CD4-positive, alpha-beta T cell treated with Interleukin-17A for 4 hours (primary cell): ENCODE measurements around the gene UBXN2A.

Experiments
- DNase-seq: peaks from one replicate; pipeline ENCODE4 v3.0.0-alpha.2; 2020; ENCODE audit warnings: mixed read lengths

The UBXN2A gene

DNA sequence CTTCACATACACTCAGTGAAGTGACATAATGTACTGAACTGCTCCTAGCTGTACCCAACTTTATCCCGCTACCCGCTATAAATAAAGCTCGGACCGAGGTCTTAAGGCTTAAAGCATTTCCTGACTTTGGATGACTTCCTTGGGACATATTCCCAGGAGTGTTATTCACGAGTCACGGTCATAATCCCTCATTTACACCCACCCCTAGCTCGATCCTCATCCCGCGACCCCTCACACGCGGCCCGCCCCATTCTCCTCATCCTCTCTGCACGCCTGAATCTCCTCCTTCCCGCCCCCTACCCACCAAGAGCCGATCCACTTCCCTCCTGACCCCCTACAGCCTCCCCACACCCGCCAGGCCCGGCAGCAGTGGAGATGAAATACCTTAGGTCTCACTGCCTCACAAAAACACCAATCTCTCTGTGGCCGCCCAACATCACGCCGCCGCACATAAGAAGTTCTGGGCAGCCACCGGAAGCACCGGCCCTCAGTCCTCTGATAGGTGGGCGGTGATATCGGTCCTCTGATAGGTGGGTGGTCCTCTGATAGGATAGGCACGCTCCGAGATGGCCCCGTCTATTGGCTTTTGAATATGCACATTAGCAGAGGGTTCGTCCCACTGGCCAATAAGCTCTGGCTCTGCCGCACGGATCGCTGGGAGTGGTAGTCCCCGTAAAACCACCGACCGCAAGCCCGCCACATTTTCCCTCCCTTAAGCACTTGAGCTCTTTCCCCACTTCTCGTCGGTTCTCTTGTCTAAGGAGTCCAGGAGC, 106.9 kb downstream of the UBXN2A start, which contains the start of gene WDCP:
Gene WDCP, minus strand, starts transcription at position 462 of the 773 bp plus-strand sequence. CDS start 7,897 bp downstream, outside the sequence.
- DNase-seq, result peak; percentile 91

- no peak for DNase-seq
These were observed 107.4 kb downstream of the UBXN2A start for GRCh38 chr2:24047703-24048033.

DNA sequence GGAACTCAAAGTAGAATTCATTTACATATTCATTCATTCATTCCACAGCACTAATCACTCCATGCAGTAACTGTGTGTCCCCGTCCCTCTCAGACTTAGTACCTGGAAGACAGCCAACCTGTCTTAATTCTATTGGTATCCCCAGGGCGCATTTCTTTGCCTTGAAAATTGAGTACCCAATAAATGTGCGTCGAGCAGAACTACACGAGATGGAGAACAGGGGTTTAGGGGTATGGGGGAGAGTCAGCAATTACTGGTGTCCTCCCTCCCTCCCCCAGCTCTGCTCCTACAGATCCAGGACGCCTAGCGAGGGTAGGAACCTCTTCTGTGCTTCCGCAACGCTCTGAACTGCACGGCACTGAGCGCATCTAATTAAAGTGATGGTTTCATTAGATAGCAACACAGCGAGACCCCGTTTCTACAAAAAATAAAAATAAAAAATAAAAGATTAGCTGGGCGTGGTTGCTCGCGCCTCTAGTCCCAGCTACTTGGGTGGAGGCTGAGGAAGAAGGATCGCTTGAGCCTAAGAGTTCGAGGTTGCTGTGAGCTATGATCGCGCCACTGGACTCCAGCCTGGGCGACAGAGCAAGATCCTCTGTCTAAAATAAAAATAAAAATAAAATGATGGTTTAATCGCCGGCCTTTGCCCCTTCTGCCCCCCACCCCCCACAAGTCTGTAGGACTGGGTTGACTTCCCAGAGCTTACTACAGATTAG, 108.7 kb downstream of the UBXN2A start:
- DNase-seq, result no peak

DNA sequence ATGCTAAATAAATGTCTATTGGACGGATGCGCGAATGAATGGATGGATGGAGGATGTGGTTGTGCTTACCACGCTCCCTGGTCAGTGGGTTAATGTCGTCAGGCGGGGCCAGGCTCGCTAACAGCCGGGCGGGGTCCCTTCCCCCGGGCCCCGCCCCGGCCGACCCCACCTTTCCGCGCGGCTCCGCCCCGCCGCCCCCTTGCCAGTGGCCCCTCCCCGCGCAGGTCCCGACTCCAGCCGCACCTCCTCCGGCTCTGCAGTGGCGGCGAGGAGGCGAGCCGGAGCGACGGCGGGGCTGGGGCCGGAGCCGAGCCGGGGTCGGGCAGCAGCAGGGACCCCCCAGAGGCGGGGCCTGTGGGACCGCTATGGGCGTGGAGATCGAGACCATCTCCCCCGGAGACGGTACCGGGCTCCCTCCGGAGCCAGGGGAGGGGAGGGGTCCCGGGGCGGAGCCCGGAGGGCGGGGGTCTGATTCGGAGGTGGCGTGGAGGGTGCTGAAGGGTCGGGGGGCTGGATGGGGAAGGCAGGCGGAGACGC, 109.3 kb downstream of the UBXN2A start, which contains the start of gene FKBP1B:
Gene FKBP1B, plus strand, starts transcription at position 257 of the 537 bp plus-strand sequence. Its CDS starts 109 bp downstream, at position 366.
- DNase-seq, result peak; percentile 57

DNA sequence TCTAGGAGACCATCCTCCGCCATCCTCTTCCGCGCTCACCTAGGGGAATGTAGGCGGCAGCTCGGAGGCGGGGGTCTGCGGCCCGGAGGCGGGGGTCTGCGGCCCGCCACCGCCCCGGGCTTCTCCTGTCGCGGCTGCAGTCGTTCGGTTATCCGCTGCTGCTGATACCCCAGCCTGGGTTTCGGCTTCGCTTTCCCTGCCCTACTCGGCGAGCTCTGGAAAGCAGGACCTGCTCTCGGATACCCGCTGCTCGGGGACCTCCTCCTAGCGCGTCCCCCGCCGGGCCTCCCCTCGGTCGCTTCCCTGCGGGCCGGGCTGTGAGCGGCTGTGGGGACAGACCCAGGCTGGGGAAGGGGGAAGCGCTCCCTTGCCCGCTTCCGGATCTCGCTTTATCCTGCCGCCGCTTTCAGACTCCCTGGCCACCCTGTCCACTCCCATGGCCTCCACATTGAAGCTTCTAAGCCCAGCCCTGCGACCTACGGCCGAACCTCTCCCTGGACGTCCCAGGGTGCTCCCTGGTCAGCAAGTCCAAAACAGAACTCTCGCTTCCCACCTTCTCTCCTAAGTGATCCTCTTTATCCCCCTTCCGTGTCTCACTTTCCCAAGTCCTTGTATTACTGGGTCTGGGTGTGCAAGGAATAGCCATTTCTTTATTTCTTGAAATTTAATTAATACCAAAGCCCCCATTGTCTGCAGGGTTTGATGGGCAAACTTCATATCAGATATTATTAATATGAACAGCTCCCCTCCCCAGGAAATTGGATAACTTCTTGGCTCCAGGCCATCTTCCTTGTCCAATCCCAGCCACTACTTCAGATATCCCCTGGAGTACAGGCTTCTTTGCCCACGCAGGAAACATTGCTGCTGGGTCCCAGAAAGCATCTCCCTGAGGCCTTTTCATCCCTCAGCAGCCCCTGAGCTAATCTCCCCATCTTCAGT, 110.0 kb downstream of the UBXN2A start:
- peak; percentile 23 for DNase-seq

GRCh38 chr2:24051833-24052232, 111.6 kb downstream of the UBXN2A start:
- DNase-seq, result no peak

DNA sequence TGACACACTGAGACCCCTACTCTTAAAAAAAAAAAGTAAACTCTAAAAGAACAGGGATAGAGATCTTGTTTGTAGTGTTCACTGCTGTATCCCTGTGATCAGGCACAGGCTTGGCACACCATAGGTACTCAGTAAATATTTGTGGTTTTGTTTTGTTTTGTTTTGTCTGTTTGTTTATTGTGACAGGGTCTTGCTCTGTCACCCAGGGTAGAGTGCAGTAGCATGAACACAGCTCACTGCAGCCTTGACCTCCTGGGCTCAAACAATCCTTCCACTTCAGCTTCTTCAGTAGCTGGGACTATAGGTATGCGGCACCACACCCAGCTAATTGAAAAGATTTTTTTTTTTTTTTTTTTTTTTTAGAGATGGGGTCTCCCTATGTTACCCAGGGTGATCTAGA, 112.7 kb downstream of the UBXN2A start:
- DNase-seq, result no peak
